ENCODE results near the gene APOE.

APOE gene

DNA sequence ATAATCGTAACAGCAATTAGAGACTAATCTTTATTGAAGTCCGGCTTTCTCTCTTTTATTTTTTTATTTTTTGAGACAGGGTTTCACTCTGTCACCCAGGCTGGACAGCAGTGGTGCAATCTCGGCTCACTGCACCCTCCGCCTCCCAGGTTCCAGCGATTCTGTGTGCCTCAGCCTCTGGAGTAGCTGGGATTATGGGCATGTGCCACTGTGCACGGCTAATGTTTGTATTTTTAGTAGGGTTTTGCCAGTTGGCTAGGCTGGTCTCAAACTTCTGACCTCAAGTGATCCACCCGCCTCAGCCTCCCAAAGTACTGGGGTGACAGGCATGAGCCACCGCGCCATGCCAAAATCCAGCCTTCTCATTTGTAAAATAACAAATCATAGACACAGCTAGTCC is 44.0 kb downstream of the APOE start:
- TF ChIP-seq TAF1 (IDR thresholded peaks at IDR 0.05; ENCODE audit: borderline replicate concordance, insufficient read depth, low read length) = no peak
- TF ChIP-seq FOXP2 (optimal IDR thresholded peaks at IDR 0.05; ENCODE audit: borderline replicate concordance, extremely low read depth, extremely low read length, insufficient read depth) = no peak
- TF ChIP-seq POLR2AphosphoS5 (IDR thresholded peaks at IDR 0.05; ENCODE audit: low read depth, low read length) = no peak
- TF ChIP-seq, protein P1, sequence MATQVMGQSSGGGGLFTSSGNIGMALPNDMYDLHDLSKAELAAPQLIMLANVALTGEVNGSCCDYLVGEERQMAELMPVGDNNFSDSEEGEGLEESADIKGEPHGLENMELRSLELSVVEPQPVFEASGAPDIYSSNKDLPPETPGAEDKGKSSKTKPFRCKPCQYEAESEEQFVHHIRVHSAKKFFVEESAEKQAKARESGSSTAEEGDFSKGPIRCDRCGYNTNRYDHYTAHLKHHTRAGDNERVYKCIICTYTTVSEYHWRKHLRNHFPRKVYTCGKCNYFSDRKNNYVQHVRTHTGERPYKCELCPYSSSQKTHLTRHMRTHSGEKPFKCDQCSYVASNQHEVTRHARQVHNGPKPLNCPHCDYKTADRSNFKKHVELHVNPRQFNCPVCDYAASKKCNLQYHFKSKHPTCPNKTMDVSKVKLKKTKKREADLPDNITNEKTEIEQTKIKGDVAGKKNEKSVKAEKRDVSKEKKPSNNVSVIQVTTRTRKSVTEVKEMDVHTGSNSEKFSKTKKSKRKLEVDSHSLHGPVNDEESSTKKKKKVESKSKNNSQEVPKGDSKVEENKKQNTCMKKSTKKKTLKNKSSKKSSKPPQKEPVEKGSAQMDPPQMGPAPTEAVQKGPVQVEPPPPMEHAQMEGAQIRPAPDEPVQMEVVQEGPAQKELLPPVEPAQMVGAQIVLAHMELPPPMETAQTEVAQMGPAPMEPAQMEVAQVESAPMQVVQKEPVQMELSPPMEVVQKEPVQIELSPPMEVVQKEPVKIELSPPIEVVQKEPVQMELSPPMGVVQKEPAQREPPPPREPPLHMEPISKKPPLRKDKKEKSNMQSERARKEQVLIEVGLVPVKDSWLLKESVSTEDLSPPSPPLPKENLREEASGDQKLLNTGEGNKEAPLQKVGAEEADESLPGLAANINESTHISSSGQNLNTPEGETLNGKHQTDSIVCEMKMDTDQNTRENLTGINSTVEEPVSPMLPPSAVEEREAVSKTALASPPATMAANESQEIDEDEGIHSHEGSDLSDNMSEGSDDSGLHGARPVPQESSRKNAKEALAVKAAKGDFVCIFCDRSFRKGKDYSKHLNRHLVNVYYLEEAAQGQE (IDR thresholded peaks at IDR 0.05; ENCODE audit: insufficient read depth in 1 of 2, low read depth in 2 of 2, low read length in 2 of 2) = no peak
- no peak for TF ChIP-seq SIN3A (IDR thresholded peaks at IDR 0.05; ENCODE audit: borderline replicate concordance, insufficient read depth, low read length)

DNA sequence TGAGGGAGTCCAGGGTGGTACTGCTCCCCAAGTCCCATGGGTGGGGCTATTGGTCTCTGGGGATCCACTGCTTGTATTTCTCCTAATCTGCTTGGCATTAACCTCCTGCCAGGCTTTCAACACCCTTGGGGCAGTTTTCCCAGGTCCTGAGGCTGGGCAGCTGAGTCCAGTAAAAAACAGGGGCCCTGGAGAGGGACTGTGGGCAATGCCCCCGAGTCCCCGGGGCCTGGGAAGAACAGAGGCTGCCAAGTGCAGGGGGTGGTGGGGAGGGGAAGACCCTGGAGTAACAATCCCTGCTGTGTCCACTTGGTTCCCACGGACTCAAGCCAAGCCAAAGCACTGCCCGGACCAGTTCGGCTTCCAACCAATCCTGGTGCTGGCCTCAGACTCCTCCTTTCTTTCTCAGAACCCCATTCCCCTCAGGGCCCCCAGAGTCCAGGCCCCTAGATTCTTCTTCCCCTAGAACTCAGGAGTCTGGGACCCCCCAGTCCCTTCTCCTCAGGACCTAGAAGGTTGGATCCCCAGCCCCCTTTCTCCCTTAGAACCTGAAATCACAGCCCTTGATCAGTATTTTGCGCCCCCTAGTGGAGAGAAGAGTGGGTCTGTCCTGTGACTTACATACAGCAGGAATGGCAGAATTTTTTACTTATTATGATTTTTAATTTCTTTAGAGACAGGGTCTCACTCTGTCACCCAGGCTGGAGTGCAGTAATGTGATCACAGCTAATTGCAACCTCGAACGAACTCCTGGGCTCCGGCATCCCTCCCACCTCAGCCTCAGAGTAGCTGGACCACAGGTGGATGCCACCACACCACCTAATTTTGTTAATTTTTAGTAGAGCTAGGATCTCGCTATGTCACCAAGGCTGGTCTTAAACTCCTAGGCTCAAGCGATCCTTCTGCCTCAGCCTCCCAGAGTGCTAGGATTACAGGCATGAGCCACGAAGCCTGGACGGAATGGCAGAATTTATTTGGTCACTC is 45.9 kb downstream of the APOE start:
- TF ChIP-seq, protein P1 (IDR thresholded peaks at IDR 0.05; ENCODE audit: insufficient read depth in 1 of 2, low read depth in 2 of 2, low read length in 2 of 2) = no peak
- TF ChIP-seq TAF1 (IDR thresholded peaks at IDR 0.05; ENCODE audit: borderline replicate concordance, insufficient read depth, low read length) = no peak
- no peak for TF ChIP-seq POLR2AphosphoS5 (IDR thresholded peaks at IDR 0.05; ENCODE audit: low read depth, low read length)
- TF ChIP-seq SIN3A (IDR thresholded peaks at IDR 0.05; ENCODE audit: borderline replicate concordance, insufficient read depth, low read length) = no peak
- TF ChIP-seq FOXP2 (optimal IDR thresholded peaks at IDR 0.05; ENCODE audit: borderline replicate concordance, extremely low read depth, extremely low read length, insufficient read depth) = no peak

GRCh38 chr19:44954278-44954648 is 48.7 kb downstream of the APOE start:
- TF ChIP-seq FOXP2 (optimal IDR thresholded peaks at IDR 0.05; ENCODE audit: borderline replicate concordance, extremely low read depth, extremely low read length, insufficient read depth) (no peak), SIN3A (IDR thresholded peaks at IDR 0.05; ENCODE audit: borderline replicate concordance, insufficient read depth, low read length) (no peak), TAF1 (IDR thresholded peaks at IDR 0.05; ENCODE audit: borderline replicate concordance, insufficient read depth, low read length) (no peak), POLR2AphosphoS5 (IDR thresholded peaks at IDR 0.05; ENCODE audit: low read depth, low read length) (no peak)
- TF ChIP-seq, protein P1 (IDR thresholded peaks at IDR 0.05; ENCODE audit: insufficient read depth in 1 of 2, low read depth in 2 of 2, low read length in 2 of 2) = no peak

- peak; percentile 93 for TF ChIP-seq POLR2AphosphoS5 (IDR thresholded peaks at IDR 0.05; ENCODE audit: low read depth, low read length)
- TF ChIP-seq SIN3A (IDR thresholded peaks at IDR 0.05; ENCODE audit: borderline replicate concordance, insufficient read depth, low read length) = peak; percentile 67; the same call in 1 of the 2 replicates
- TF ChIP-seq, protein P1 (IDR thresholded peaks at IDR 0.05; ENCODE audit: insufficient read depth in 1 of 2, low read depth in 2 of 2, low read length in 2 of 2) = 0 out of 4 replicates have a peak, but pooled peaks have one; percentile 25 to 46
- TF ChIP-seq FOXP2 (optimal IDR thresholded peaks at IDR 0.05; ENCODE audit: borderline replicate concordance, extremely low read depth, extremely low read length, insufficient read depth) = peak; percentile 74
- TF ChIP-seq TAF1 (IDR thresholded peaks at IDR 0.05; ENCODE audit: borderline replicate concordance, insufficient read depth, low read length) = no peak
These were observed 49.3 kb downstream of the APOE start, which contains the start of gene CLPTM1 for GRCh38 chr19:44954649-44955504. TSS of gene CLPTM1 (plus strand) at chr19:44955380. CDS start at chr19:44955396, 16 bp downstream.

All from PFSK-1 (cell line).